IPS-NIHi11 (cell line): ENCODE measurements around the gene C3orf20.

ENCODE experiments used
- DNase-seq: peaks from one replicate; pipeline ENCODE4 v3.0.0; 2012; ENCODE audit warnings: mixed read lengths, low spot score

Gene C3orf20

GRCh38 chr3:14674841-14675240, at the start of gene C3orf20:
Gene C3orf20, plus strand, starts transcription at chr3:14675141. Its CDS starts 7,573 bp downstream, at chr3:14682714.
- no peak for DNase-seq

DNA sequence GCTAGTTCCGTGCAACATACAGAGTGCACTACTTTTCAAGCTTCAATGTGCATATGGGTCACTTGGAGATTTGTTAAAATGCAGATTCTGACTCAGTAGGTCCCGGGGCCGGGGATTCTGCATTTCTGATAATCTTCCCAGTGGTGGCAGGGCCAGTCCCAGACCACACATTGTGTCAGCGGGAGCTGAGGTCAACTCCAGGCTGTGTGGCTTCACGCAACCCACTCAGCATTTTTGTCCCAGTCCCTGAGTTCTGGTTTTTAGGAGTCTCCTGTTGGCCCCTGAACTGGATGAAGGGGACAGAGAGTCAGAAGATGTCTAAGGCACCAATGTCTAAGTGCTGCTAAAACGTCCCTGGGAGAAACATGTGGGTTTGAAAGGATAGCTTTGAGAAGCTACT, 49.5 kb upstream of the C3orf20 start:
- DNase-seq, result no peak

- no peak for DNase-seq
Observed at GRCh38 chr3:14627815-14628214, 47.1 kb upstream of the C3orf20 start.

DNA sequence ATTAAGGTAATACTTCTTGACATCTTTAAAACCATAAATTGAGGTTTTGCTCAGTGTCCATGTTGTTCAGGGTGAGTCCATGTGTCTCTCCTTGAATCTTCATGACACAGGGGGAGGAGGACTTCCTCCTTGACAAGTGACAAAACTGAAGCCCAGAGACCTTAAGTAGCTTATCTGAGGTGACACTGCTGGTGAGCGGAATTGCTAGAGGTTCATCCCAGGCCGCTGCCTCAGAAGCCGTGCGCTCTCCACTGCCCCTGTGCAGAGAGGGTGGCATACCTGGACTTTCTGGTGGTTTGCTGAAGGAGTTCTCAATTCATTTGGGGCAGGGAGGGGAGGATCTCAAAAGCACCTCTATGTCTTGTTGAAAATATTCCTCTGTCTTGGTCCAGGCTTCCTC, 46.5 kb upstream of the C3orf20 start:
- DNase-seq, result no peak

DNA sequence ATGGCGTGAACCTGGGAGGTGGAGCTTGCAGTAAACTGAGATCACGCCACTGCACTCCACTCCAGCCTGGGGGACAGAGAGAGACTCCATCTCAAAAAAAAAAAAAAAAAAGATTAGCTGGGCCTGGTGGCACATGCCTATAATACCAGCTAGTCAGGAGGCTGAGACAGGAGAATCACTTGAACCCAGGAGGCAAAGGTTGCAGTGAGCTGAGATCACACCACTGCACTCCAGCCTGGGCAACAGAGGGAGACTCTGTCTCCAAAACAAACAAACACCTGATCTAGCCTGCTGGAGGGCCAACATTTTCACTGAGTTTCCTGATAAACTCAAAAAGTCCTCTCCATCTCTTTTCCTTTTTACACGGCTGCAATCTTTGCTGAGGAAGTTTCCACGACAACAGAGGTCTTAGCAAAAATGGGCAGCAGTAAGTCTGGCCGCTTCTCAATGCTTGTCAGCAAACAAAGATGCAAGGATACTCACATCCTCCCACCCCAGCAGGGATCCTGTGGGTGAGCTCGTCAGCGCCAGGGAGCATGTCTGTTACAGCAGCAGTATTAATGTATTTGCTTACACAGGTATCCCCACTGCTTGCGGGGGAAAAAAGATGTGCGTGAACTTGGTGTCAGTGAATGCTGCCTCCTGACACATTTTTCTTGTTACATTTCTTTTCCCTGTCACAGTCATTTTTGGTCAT, 44.4 kb upstream of the C3orf20 start:
- no peak for DNase-seq

DNA sequence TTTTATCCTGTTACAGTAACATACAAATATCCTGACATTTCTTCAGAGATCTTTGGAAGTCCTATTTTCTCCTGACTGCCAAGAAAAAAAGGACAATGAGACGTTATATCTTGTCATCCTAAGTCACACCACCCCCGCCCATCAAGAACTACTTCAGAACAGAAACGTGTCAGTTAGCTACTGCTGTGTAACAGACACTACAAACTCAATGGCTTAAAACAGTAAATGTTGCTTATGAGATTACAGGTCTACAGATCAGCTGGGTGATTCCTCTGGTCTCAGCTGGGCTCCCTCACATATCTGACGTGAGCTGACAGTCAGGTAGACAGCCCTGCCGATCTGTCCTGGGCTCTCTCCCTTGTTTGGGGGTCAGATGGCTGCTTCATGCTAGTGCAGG, 43.8 kb upstream of the C3orf20 start:
- DNase-seq, result no peak

GRCh38 chr3:14631687-14632441, 43.1 kb upstream of the C3orf20 start:
- DNase-seq, result no peak

GRCh38 chr3:14632442-14632930, 42.5 kb upstream of the C3orf20 start:
- no peak for DNase-seq

DNA sequence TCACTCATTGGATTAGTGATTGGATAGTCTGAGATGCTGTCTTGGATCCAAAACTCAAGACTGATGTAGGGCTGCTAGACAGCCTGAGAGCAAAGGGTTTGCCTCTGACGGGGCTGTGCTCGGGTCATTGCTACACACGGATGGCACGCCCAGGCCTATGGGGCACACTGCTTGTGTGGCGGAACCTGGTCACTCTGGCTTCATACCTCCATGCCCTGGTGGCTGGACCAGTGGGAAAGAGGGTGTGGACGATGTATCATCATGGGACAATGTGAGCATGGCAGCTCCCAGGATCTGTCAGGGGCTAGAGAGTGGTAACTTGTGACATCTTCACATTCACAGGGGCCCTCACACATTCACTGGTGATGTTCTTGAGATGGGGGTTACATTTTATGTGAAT, 41.5 kb upstream of the C3orf20 start:
- DNase-seq, result no peak

GRCh38 chr3:14633819-14634424, 41.0 kb upstream of the C3orf20 start:
- DNase-seq, result peak; percentile 74

- DNase-seq, result no peak
Observed at GRCh38 chr3:14634763-14635400, 40.1 kb upstream of the C3orf20 start.

GRCh38 chr3:14636496-14637087, 38.3 kb upstream of the C3orf20 start:
- no peak for DNase-seq

GRCh38 chr3:14640157-14640562, 34.8 kb upstream of the C3orf20 start:
- no peak for DNase-seq

DNA sequence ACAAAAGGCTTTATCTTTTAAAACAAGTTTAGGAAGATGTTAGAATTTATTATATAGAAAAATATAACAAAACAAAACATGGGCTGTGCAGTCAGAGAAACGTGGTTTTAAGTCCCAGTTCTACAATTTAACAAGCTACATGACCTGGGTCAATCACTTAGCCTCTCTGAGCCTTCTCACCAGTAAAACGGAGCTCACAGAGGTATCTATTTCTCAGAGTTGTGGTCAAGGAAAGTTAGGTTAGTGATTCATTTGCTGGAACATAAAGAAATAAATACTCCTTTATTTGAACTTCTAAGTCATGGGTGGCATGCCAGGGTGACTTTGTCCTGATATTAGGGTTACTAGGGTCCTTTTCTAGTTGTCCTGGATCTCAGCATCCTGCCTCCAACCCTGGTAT, 34.2 kb upstream of the C3orf20 start:
- no peak for DNase-seq

GRCh38 chr3:14641346-14641745, 33.6 kb upstream of the C3orf20 start:
- no peak for DNase-seq

- no peak for DNase-seq
Observed at GRCh38 chr3:14645453-14645852, 29.5 kb upstream of the C3orf20 start.

DNA sequence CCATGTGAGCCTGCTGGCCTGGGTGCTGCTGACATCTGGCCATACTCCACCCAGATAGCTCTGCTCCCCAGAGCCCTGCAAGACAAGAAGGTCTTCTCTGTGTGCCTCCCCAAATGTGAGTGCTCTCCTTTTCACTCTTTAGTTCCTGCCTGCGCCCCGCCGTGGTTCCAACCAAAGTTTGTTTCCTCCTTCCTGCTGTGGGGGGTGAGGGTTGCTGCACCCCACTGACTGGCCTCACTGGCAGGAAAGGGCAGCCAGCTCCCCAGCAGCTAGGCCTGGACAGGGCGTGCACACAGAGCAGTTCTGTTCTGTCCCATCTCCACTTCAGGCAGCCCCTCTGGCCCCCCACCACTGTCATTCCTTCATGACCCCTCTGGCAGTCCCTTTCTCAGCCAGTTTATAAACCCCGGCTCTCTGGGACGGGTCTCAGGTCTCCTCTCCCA, 28.8 kb upstream of the C3orf20 start:
- DNase-seq, result no peak

GRCh38 chr3:14646589-14647413, 28.1 kb upstream of the C3orf20 start:
- peak; percentile 26 for DNase-seq

GRCh38 chr3:14647976-14648955, 26.7 kb upstream of the C3orf20 start:
- no peak for DNase-seq

GRCh38 chr3:14649466-14649865, 25.5 kb upstream of the C3orf20 start:
- DNase-seq, result no peak
